ENCODE measurements around the gene ZFP64. TPM values are rescaled to one million over a fixed set of nuclear protein-coding genes. Genes with fewer than 3 reads are reported as not detected.

The ZFP64 gene
- total RNA-seq, 3 donors from 2014 or later: 8.5 to 13.0 (median 11.5) TPM

DNA sequence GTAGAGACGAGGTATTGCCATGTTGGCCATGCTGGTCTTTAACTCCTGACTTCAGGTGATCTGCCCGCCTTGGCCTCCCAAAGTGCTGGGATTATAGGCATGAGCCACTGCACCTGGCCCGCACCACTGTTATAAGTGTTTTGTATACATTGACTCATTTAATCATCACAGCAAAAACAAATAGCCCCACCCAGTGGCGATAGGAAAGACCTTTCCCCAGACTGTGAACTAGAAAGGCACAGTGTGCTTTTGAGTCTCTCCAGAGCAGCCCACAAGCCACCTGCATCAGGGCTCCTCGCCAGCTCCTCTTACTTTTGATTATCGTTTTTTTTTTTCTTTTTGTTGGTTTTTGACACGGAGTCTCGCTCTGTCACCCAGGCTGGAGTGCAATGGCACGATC, 27.9 kb upstream of the ZFP64 start:
- no peak for DNase-seq (ENCODE audit: low spot score in 2 of 2)
- no peak overlapping the region for H3K27ac ChIP-seq
- no peak overlapping the region for H3K4me3 ChIP-seq
- no peaks in the 10 kb centered on the region for H3K27me3 ChIP-seq
- H3K9me3 ChIP-seq: peaks cover 9 to 10% of the 10 kb centered on the region in 2 donors
- H3K36me3 ChIP-seq: no peaks in the 10 kb centered on the region
- H3K4me1 ChIP-seq: no peaks in the 10 kb centered on the region
- TF ChIP-seq POLR2A (IDR thresholded peaks at IDR 0.05) (no peak), POLR2AphosphoS5 (IDR thresholded peaks at IDR 0.05) (no peak)
- TF ChIP-seq, protein P1, sequence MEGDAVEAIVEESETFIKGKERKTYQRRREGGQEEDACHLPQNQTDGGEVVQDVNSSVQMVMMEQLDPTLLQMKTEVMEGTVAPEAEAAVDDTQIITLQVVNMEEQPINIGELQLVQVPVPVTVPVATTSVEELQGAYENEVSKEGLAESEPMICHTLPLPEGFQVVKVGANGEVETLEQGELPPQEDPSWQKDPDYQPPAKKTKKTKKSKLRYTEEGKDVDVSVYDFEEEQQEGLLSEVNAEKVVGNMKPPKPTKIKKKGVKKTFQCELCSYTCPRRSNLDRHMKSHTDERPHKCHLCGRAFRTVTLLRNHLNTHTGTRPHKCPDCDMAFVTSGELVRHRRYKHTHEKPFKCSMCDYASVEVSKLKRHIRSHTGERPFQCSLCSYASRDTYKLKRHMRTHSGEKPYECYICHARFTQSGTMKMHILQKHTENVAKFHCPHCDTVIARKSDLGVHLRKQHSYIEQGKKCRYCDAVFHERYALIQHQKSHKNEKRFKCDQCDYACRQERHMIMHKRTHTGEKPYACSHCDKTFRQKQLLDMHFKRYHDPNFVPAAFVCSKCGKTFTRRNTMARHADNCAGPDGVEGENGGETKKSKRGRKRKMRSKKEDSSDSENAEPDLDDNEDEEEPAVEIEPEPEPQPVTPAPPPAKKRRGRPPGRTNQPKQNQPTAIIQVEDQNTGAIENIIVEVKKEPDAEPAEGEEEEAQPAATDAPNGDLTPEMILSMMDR (IDR thresholded peaks at IDR 0.05): no peak
- intact Hi-C loops (cut with DNase I; ENCODE audit: low total_unique reads): no loop called here

DNA sequence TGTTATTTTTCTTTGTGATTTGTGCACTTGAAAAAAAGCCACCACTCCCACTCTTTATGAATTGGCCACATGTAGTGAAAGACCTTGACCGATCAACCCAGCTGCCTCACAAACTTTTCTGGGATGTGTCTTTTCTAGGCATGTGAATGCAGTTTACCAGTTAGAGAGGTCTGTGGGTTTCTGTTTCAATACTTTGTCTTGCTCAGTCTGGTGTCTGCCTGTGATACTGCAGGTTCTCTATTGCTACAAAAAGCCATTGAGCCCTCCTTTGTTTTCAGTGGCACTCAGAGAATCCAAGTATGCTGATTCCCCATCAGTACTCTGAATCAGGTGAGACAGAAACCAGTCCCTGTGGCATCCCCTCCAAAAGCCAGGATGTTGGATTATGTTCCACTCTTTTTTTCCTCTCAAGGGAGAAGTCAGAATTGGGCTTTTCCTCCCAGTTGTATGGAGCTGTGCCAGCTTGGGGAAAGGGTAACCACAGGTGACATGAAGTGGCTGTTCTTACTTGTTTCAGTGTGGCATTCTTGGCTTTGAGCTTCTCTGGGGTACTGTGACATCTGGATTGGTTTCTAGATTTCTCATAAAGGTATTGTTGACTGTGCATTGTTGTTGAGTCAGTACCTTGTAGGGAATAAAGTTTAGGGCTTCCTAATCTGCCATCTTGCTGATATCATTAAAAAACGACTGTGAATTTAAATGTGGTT, 26.3 kb upstream of the ZFP64 start:
- H3K4me1 ChIP-seq: no peaks in the 10 kb centered on the region
- no peak for DNase-seq (ENCODE audit: low spot score in 2 of 2)
- intact Hi-C loops (cut with DNase I; ENCODE audit: low total_unique reads): no loop called here
- no peaks in the 10 kb centered on the region for H3K36me3 ChIP-seq
- peaks cover 9 to 10% of the 10 kb centered on the region in 2 donors for H3K9me3 ChIP-seq
- no peak for TF ChIP-seq POLR2AphosphoS5 (IDR thresholded peaks at IDR 0.05)
- no peak overlapping the region for H3K27ac ChIP-seq
- H3K27me3 ChIP-seq: no peaks in the 10 kb centered on the region
- no peak overlapping the region for H3K4me3 ChIP-seq

DNA sequence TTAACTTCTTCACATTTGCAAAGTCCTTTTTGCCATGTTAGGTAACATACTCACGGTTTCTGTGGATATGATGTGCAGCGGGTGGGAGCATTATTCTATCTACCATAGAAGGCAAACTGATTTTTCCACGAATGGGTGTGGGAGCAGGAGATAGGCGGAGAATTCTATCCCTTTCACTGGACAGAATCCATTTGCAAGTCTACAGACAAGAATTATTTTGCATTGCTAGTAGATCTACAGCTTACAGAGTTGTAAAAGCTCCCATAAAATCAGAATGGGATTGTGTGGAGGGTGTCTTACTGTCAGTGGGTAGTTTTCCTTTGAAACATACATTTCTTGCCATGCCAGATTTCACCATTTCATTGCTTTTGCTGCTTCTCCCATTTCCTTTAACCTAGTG, 22.4 kb upstream of the ZFP64 start:
- H3K36me3 ChIP-seq: no peaks in the 10 kb centered on the region
- intact Hi-C loops (cut with DNase I; ENCODE audit: low total_unique reads): no loop called here
- no peak overlapping the region for H3K4me3 ChIP-seq
- H3K27me3 ChIP-seq: no peaks in the 10 kb centered on the region
- H3K4me1 ChIP-seq: no peaks in the 10 kb centered on the region
- no peak for DNase-seq (ENCODE audit: low spot score in 2 of 2)
- no peak for TF ChIP-seq POLR2AphosphoS5 (IDR thresholded peaks at IDR 0.05)
- no peak overlapping the region for H3K27ac ChIP-seq
- H3K9me3 ChIP-seq: peaks cover 5 to 13% of the 10 kb centered on the region in 2 donors

DNA sequence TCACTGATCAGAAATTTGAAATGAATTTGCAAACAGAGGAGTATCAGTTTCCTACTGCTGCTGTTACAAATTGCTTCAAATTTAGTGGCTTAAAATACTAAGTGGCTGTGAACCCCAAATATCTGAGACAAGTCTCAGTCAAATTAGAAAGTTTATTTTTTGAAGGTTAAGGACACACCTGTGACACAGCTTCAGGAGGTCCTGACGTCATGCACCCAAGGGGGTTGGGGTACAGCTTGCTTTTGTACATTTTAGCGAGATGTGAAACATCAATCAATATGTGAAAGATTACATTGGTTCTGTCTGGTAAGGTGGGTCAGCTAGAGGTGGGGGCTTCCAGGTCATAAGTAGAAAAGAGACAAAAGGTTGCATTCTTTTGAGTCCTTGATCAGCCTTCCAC, 21.4 kb upstream of the ZFP64 start:
- intact Hi-C loops (cut with DNase I; ENCODE audit: low total_unique reads): no loop called here
- Histone ChIP-seq H3K4me1 (no peaks in the 10 kb centered on the region), H3K27ac (no peak overlapping the region), H3K36me3 (no peaks in the 10 kb centered on the region), H3K27me3 (no peaks in the 10 kb centered on the region), H3K9me3 (peaks cover 5 to 13% of the 10 kb centered on the region in 2 donors), H3K4me3 (no peak overlapping the region)
- DNase-seq (ENCODE audit: low spot score in 2 of 2): no peak
- TF ChIP-seq POLR2A (IDR thresholded peaks at IDR 0.05): no peak
- TF ChIP-seq, protein P1 (IDR thresholded peaks at IDR 0.05): no peak
- TF ChIP-seq POLR2AphosphoS5 (IDR thresholded peaks at IDR 0.05): no peak

DNA sequence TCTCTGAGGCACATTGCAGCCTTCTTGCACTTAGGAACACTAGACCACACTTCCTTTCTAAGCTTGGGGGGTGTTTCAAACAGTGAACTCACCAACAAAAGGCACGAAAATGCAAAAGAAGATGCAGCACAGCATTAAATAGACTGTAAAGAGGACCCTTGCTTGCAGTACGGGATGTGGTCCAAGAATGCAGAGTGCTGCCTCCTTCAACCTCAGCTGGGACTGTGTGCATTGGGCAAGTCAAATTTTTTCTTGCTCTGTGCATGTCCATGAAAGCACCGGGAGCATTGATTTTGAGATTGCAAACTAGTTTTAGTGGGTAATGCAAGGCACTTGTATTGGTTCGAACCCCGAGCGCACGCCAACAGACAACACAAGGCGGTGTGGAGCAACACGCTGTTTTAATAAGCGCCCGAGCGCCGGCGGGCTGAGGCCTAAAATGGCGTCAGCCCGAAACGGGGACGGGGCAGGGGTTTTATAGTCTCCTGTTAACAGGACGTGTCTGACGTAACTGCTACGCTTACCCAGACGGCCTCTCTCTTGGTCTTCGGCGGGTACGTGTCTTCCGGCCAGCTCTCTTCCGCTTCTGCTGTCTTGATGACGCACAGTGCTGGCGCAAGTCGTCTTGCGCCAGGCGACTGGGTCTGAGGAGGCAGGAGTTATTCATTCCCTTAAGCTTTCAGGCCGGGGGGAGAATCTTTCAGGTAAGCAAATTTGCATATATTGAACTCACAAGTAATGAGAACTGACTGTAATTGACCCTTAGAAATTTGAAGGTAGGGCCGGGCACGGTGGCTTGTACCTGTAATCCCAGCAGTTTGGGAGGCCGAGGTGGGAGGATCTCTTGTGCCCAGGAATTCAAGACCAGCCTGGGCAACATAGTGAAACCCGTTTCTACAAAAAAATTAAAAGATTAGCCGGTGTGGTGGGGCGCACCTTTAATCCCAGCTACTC, 18.7 kb upstream of the ZFP64 start:
- H3K27me3 ChIP-seq: no peaks in the 10 kb centered on the region
- H3K36me3 ChIP-seq: no peaks in the 10 kb centered on the region
- no peak overlapping the region for H3K27ac ChIP-seq
- H3K4me3 ChIP-seq: no peak overlapping the region
- peaks cover 5 to 13% of the 10 kb centered on the region in 2 donors for H3K9me3 ChIP-seq
- TF ChIP-seq POLR2A (IDR thresholded peaks at IDR 0.05) (no peak), POLR2AphosphoS5 (IDR thresholded peaks at IDR 0.05) (no peak)
- TF ChIP-seq, protein P1 (IDR thresholded peaks at IDR 0.05): no peak
- intact Hi-C loops (cut with DNase I; ENCODE audit: low total_unique reads): no loop called here
- no peak for DNase-seq (ENCODE audit: low spot score in 2 of 2)
- H3K4me1 ChIP-seq: no peaks in the 10 kb centered on the region

DNA sequence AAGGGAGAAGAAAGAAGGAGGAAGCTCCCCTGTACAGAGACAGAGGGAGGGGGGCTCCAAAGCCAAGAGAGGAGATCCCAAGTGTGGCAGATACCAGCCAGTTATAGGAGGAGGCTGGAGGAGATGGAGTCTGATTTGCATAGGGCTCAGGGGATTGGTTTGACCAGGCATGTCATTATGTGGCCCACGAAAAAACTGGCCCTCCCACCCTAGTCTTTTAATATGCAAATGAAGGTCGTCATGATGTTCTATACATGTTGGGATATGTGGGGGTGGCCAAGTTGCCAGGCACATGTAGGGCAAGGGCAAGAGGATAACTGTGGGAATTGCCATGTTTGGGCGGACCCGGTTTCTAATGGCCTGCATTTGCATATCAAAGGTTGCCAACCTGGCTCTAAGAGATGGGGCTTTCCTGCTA, 17.6 kb upstream of the ZFP64 start:
- no peak overlapping the region for H3K4me3 ChIP-seq
- H3K9me3 ChIP-seq: peaks cover 5 to 13% of the 10 kb centered on the region in 2 donors
- no peaks in the 10 kb centered on the region for H3K4me1 ChIP-seq
- TF ChIP-seq, protein P1 (IDR thresholded peaks at IDR 0.05): no peak
- TF ChIP-seq POLR2AphosphoS5 (IDR thresholded peaks at IDR 0.05) (no peak), POLR2A (IDR thresholded peaks at IDR 0.05) (no peak)
- no peaks in the 10 kb centered on the region for H3K27me3 ChIP-seq
- DNase-seq (ENCODE audit: low spot score in 2 of 2): no peak
- no peak overlapping the region for H3K27ac ChIP-seq
- no peaks in the 10 kb centered on the region for H3K36me3 ChIP-seq
- intact Hi-C loops (cut with DNase I; ENCODE audit: low total_unique reads): no loop called here
